CMK (cell line): ENCODE data around the gene STOX1.
"Not testable (repeated sequence)": the region's sequence is repeated elsewhere in the genome, so short reads cannot be mapped to it uniquely, and the experiment has no call there.

Experiments used
- DNase-seq: peaks from one replicate; pipeline ENCODE4 v3.0.0-alpha.2; 2010; ENCODE audit warnings: low read depth

STOX1 gene

DNA sequence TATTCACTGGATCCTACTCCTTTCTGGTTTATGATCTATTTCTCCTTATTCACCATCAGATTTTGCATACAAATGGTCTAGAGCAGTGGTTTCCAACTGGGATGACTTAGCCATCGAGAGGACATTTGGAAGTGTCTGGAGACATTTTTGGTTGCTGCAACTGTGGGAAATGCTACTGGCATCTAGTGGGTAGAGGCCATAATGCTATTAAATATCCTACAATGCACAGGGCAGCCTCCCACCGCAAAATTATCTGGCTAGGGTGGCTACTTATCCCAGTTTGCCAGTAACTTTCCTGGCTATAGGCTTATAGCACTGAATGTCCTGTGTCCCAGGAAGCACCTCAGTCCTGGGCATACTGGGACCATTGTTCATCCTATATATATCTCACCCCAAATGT, 52.3 kb downstream of the STOX1 start:
- no peak for DNase-seq

GRCh38 chr10:68880181-68880580, 52.9 kb downstream of the STOX1 start:
- DNase-seq = no peak

DNA sequence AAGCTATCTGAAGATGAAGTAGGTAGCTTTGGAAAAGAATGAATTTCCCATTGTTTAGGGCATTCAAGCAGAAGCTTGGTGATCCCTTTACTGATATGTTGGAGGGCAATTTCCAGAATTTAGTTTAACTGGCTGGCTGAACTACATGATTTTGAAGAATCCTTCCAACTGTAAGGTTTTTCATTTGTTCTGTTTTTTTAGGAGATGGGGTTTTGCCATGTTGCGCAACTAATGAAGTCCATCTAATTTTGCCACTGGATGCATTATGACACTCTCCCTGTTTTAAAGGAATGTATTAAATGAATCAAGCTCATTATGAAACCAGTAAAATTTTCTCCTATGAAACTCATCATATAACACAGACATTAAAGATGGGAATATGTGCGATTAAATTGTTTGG, 67.7 kb downstream of the STOX1 start:
- no peak for DNase-seq

- no peak for DNase-seq
These were observed 70.0 kb downstream of the STOX1 start for GRCh38 chr10:68897336-68897741.

DNA sequence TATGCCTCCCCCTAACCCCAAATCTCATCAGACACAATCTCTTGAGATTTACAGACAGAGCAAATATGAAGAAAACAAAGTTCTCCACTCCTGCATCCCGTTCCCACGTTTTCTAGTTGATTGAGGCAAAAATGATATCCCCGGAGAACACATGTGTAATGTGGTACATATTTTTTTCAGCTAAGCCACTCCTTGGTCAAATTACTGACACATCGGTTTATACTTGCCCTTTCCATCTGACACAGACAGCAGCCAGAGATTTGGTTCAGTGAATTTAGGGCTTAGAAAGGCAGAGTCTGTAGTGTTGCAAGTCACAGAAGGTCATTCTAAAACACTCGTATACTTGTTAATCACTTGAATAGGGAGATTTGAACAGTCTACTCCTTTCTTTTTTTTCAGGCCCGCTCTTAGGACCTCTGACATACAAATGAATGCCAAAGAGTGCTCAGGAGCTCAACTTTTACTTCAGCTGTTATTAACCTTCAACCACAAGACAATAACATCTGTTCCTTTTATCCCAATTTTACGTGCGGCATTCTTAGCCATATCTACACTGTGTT, 71.9 kb downstream of the STOX1 start:
- DNase-seq = no peak

DNA sequence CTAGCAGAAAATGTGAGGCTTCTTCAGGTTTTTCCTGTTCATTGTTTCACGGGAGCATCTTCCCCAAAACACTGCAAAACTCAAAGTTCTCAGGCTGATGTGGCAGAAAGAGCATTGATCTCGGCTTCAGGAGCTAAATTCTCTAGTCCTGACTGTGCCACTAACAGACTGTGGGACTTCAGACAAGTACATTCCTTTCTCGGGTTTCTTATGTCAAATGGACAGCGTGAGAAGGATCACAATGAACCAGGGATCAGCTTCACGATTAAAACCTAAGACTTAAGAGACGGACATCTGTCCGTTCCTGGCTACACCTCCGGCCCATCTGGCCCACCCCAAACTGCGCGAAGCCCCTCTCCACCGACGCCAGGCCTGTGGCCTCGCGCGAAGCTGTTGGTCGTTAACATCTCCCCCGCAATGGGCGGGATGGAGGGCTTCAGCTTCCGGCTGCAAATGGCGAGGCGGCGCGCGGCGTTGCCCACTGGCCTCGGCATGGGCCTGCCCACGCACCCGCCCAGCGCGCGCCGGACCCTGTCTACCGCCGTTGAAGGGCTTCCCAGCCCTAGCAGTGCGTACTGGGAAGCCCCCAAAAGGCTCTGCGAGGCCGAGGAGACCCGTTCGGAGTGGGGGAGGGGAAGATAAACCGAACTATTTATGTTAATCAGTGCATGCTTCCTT, 73.2 kb downstream of the STOX1 start:
- DNase-seq = no peak

DNA sequence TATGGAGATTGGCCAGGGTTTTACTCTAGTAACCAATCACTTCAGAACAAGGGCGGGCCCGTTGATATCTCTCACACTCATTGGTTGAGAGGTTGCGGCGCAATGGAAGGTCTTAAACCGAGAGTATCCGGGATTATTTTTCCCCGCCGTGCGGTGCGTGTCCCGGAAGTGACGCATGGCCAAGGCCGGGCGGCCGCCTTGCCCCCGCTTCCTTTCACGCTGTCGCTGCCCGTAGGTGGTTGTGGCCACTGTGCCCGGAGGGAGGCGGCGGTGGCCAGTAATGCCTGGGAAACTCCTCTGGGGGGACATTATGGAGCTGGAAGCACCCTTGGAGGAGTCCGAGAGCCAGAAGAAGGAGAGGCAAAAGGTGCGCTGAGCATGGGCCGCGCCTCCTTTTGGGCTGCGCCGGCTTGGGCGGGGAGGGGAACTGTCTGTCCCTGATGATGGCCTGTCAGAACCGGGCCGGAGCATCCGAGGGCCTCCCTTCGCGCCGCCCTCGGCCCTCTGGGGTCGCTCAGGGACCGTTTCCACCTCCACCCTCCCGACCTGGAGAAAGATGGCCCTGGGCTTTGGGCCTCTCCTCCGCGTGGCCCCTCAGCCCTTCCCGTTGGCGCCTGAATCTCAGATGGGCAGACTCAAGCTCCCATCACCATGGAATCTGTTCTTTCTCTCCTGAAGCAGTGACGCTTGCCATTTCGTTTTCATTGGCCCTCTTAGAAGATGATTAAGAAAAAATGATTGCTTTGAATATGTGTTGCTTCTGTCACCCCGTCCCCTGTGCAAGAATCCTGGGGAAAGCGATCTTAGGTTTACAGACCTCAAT, 74.0 kb downstream of the STOX1 start, which contains the start of gene DDX50:
Gene DDX50, plus strand, starts transcription at position 211 of the 823 bp plus-strand sequence. Its CDS starts 70 bp downstream, at position 281.
- peak; percentile 98 for DNase-seq

DNA sequence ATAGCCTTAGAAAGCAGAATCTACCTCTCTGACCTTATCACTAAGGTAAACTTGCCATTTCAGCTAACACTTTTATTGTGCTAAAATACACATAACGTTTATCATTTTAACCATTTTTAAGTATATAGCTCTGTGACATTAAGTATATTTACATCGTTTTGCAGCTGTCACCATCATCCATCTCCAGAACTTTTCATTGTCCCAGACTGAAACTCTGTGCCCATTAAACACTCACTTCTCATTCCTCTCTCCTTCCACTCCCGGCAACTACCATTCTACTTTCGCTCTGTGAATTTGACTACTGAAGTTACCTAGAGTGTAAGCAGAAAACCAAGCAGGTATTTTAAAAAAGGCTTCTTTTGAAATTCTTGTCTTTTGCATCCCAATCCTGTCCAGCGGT, 75.1 kb downstream of the STOX1 start:
- DNase-seq = no peak

DNA sequence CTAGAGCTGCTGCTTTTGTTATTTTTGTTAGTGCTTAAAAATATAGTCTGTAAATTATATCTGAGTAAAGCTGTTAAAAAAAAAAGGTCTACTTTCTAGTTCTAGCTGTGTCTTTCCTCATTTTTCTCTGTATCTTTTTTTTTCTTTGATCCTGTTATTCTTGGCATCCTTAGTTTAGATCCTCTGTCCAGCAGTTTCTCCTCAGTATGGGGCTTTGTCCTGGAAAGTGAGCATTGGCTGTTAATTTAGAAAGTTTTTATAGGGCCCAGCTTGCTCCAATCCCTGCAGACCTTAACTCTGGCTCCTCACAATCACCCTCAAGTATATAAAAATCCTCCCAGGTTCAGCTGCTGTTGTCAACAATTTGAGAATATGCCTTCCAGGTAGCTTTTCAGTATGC, 97.3 kb downstream of the STOX1 start:
- no peak for DNase-seq

- no peak for DNase-seq
These were observed 98.2 kb downstream of the STOX1 start for GRCh38 chr10:68925489-68925888.

GRCh38 chr10:68929157-68929556, 101.8 kb downstream of the STOX1 start:
- DNase-seq = not testable (repeated sequence)

DNA sequence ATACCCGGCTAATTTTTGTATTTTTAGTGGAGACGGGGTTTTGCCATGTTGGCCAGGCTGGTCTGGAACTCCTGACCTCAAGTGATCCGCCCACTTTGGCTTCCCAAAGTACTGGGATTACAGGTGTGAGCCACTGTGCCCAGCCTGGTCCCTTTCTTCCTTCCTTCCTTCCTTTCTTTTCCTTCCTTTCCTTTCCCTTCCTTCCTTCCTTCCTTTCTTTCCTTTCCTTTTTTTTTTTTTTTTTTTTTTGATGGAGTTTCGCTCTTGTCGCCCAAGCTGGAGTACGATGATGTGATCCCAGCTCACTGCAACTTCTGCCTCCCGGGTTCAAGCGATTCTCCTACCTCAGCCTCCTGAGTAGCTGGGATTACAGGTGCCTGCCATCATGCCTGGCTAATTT, 102.6 kb downstream of the STOX1 start:
- not testable (repeated sequence) for DNase-seq

GRCh38 chr10:68932860-68933259, 105.5 kb downstream of the STOX1 start:
- DNase-seq = not testable (repeated sequence)

DNA sequence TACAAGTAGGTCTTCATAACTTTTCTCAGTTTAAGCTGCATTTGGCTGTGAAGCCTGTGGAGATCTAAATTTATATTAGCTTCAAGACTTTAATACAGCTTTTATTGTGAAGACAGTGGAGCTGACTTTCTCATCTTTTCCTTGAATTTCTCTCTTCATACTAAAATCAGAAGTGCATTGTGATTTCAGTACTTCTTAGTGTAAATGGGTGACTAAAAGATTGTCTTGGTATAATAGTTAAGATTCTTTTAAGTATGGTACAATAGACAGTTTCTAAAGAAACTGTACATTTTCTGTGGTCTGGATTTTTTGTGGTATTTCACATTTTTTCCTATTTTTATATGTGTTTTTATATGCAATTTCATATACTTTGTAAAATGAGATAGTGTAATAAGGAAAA, 107.7 kb downstream of the STOX1 start:
- DNase-seq = no peak

DNA sequence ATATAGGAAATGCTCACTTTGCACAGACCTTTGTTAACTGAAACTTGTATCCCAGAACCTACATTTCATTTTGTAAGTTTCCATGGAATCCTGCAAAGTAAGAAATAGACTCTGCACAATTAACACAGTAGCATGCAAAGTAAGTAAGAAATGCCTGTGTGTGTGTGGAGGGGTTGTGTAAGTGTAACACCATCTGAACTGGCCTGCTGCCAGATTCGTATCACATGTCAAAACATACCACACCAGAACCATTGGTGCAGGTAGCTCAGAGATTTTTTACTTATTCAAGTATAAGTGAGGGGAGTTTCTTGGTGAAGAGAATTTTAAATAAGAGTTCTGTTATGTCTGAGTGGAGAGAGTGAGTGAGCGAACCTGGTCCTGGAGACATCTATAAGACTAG, 110.8 kb downstream of the STOX1 start:
- DNase-seq = no peak

DNA sequence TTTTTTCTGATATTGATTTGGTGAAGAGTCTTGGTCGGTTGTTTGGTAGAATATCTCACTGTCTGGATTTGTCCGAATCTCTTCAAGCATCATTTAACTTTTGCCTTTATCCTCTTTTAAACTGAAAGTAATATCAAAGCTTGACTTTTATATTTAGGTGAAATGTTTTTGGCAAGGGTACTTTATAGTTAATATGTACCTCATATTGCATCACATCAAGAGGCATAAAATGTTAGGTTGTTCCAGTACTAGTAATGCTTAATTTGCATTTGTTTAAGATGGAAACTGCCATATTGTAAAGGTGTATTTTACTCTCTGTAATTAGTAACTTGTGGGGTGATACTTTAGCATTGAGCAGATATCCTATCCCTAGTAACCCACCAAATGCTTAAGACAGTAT, 111.6 kb downstream of the STOX1 start:
- DNase-seq = no peak

GRCh38 chr10:68940917-68941316, 113.6 kb downstream of the STOX1 start:
- DNase-seq = not testable (repeated sequence)
